ENCODE data around the gene GLI3.

Gene GLI3

DNA sequence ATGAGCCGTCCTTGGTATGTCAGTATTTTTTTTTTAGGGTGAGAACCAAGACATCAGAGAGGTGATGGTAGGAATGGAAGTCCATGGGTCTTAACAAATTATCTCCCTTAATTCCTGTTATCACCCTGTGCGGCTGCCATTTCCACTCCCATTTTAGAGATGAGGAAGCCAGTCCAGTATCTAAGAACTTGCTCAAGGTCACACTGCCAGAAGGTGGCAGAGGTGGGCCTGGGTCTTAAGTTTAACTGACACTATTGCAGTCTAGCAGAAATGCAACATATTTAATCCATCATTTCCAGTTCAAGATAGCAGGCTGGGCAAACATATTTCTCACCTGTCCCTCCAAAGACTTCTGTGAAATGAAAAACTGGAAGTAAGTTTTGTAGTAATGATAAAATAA, 108.3 kb downstream of the GLI3 start:
- DNase-seq (ENCODE audit: low spot score): no peak
- peak; percentile 22 for TF ChIP-seq CTCF (IDR thresholded peaks at IDR 0.05; ENCODE audit: extremely low read depth, insufficient read depth, missing control alignments)
- in situ Hi-C loops (cut with MboI; ENCODE audit: low pct_unique_long_range_greater_than_20kb, low sequenced_read_pairs, unreplicated experiment): no loop called here

DNA sequence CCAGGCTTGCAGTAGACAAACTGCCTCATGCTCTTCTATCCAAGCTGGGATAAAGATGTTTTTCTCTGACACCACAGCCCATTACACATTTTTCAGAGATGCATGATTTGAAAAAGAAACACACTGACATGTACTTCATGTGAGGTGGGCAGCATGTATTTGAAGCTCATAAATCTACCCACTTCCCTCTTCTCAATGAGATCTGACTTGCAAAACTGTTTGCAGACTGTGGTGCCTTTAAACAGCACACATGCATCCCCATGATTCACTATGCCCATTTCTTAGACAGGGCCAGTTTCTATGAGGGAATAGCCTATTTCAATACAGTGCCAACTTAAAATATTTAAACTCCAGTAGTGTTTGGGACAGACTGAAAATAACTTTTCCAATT, 109.8 kb downstream of the GLI3 start:
- in situ Hi-C loops (cut with MboI; ENCODE audit: low pct_unique_long_range_greater_than_20kb, low sequenced_read_pairs, unreplicated experiment): no loop called here
- no peak for TF ChIP-seq CTCF (IDR thresholded peaks at IDR 0.05; ENCODE audit: extremely low read depth, insufficient read depth, missing control alignments)
- DNase-seq (ENCODE audit: low spot score): no peak

DNA sequence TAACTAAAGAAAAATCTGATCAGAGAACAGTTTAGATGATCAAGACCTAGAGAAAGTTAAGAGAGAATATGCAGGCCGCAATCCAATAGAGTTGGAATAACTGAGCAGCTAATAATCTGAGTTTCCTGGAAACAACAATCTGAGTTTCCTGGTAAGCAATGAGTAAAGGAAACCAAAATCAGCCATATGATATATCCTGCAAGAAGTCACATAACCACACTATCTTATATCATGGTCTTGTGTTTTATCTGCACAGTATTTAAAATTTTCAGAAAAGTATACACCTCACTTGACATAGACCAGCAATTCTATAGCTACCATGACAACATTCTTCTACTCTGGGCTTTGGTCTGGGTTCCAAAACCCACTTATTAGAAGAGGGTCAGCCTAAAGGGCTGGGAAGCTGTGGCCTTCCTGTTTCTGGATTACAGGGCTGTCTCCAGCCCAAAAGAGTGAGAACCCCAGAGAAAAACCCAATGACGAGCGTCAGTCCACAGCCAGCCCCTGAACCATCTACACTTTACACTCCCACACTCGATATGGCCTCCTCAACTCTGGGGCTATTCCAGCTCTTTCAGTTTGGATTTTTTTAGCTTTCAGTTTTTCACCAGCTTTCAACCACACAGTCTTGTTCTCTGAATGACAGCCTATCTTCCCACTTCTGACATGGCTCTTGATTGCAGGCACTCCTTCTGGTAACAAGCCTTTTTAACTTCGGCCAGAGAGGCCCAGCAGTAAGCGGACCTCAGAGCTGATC, 110.4 kb downstream of the GLI3 start:
- TF ChIP-seq CTCF (IDR thresholded peaks at IDR 0.05; ENCODE audit: extremely low read depth, insufficient read depth, missing control alignments): no peak
- no peak for DNase-seq (ENCODE audit: low spot score)
- in situ Hi-C loops (cut with MboI; ENCODE audit: low pct_unique_long_range_greater_than_20kb, low sequenced_read_pairs, unreplicated experiment): no loop called here

DNA sequence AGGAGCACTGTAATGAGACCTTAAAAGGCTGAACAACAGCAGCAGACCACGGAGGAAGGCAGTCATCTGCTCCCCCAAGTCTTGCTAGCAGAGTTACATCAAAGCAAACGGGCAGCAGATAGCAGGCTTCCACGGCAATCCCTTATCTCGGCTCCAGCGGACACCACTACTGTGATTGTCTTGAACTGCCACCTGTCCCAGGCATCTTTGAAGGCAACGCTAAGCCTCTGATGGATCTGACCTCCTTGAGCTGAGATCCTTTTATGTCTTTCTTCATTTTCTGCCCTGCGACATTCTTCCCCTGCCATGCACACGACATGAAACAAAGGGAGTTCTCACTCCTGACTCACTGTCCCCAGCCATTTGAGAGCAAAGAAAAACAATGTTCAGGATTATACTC, 111.7 kb downstream of the GLI3 start:
- DNase-seq (ENCODE audit: low spot score): no peak

DNA sequence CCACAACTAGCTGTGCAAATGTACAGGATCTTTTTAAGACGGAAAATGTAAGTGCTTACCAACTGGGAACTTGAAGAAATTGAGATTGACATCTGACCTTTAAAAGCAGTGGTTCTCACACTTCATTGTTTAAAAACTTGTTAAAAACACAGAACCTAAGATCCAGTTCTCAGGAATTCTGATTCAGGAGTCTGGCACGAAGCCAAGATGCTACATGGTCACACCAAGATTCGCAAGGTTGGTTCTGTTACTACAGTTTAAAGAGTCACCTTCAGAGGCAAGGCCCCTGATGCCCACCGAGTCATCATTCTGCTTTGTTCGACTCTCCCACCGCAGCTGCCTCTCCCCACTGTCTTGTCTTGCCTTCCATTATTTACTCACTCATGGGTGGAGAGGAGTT, 113.3 kb downstream of the GLI3 start:
- in situ Hi-C loops (cut with MboI; ENCODE audit: low pct_unique_long_range_greater_than_20kb, low sequenced_read_pairs, unreplicated experiment): no loop called here
- no peak for DNase-seq (ENCODE audit: low spot score)
- no peak for TF ChIP-seq CTCF (IDR thresholded peaks at IDR 0.05; ENCODE audit: extremely low read depth, insufficient read depth, missing control alignments)

More for the DNA sequence above, 111.7 kb downstream of the GLI3 start:
- in situ Hi-C loops (cut with MboI; ENCODE audit: low pct_unique_long_range_greater_than_20kb, low sequenced_read_pairs, unreplicated experiment): no loop called here
- TF ChIP-seq CTCF (IDR thresholded peaks at IDR 0.05; ENCODE audit: extremely low read depth, insufficient read depth, missing control alignments): no peak

GRCh38 chr7:42120191-42120590, 116.8 kb downstream of the GLI3 start:
- in situ Hi-C loops (cut with MboI; ENCODE audit: low pct_unique_long_range_greater_than_20kb, low sequenced_read_pairs, unreplicated experiment): no loop called here
- no peak for TF ChIP-seq CTCF (IDR thresholded peaks at IDR 0.05; ENCODE audit: extremely low read depth, insufficient read depth, missing control alignments)
- no peak for DNase-seq (ENCODE audit: low spot score)

Data from GM13977 (cell line).